Effector CD8-positive, alpha-beta T cell (primary cell): Measurements from ENCODE around the gene SPATA17.

Experiments
- DNase-seq: peaks from one replicate; lab custom pipeline; 2025; lab: John Stamatoyannopoulos, UW

SPATA17 gene

GRCh38 chr1:217847643-217848042, 216.5 kb downstream of the SPATA17 start:
- no peak for DNase-seq

GRCh38 chr1:217856342-217857034, 225.3 kb downstream of the SPATA17 start:
- no peak for DNase-seq

- no peak for DNase-seq
These were observed 225.9 kb downstream of the SPATA17 start for GRCh38 chr1:217857061-217857460.

- no peak for DNase-seq
These were observed 230.5 kb downstream of the SPATA17 start for GRCh38 chr1:217861658-217862057.

- no peak for DNase-seq
These were observed 236.4 kb downstream of the SPATA17 start for GRCh38 chr1:217867446-217867995.

- no peak for DNase-seq
These were observed 240.8 kb downstream of the SPATA17 start for GRCh38 chr1:217871955-217872354.

- no peak for DNase-seq
These were observed 244.1 kb downstream of the SPATA17 start for GRCh38 chr1:217875229-217875628.

- no peak for DNase-seq
These were observed 245.3 kb downstream of the SPATA17 start for GRCh38 chr1:217876401-217876800.

GRCh38 chr1:217876896-217877295, 245.8 kb downstream of the SPATA17 start:
- no peak for DNase-seq

- DNase-seq, result no peak
These were observed 250.0 kb downstream of the SPATA17 start for GRCh38 chr1:217881131-217881543.

- DNase-seq, result no peak
These were observed 250.6 kb downstream of the SPATA17 start for GRCh38 chr1:217881607-217882332.

- DNase-seq, result no peak
These were observed 254.0 kb downstream of the SPATA17 start for GRCh38 chr1:217885181-217885580.

- DNase-seq, result no peak
These were observed 257.2 kb downstream of the SPATA17 start for GRCh38 chr1:217888328-217888727.

GRCh38 chr1:217889401-217889800, 258.3 kb downstream of the SPATA17 start:
- DNase-seq, result no peak

GRCh38 chr1:217891966-217892365, 260.8 kb downstream of the SPATA17 start:
- DNase-seq, result no peak

- no peak for DNase-seq
These were observed 261.6 kb downstream of the SPATA17 start for GRCh38 chr1:217892750-217893149.

GRCh38 chr1:217895841-217896240, 264.7 kb downstream of the SPATA17 start:
- DNase-seq, result no peak

GRCh38 chr1:217896490-217896889, 265.3 kb downstream of the SPATA17 start:
- no peak for DNase-seq

GRCh38 chr1:217897100-217897499, 266.0 kb downstream of the SPATA17 start:
- no peak for DNase-seq

- DNase-seq, result no peak
These were observed 268.5 kb downstream of the SPATA17 start for GRCh38 chr1:217899614-217900013.

GRCh38 chr1:217907504-217907903, 276.4 kb downstream of the SPATA17 start:
- DNase-seq, result no peak

- DNase-seq, result no peak
These were observed 279.1 kb downstream of the SPATA17 start for GRCh38 chr1:217910203-217910602.

- no peak for DNase-seq
These were observed 279.7 kb downstream of the SPATA17 start for GRCh38 chr1:217910791-217911320.
